Retinal pigment epithelial cell (primary cell): Measurements from ENCODE around the gene NEK3.
A peak's percentile ranks its signal among the peaks of the same experiment; 100 is the strongest.
"Not testable (repeated sequence)": the region's sequence is repeated elsewhere in the genome, so short reads cannot be mapped to it uniquely, and the experiment has no call there.

Source experiments
- DNase-seq: peaks from one replicate; pipeline ENCODE4 v3.0.0-alpha.2; 2010; ENCODE audit warnings: low read depth
- H3K4me3 ChIP-seq: 2 replicates; pipeline ENCODE4 v1.5.1; 2011; ENCODE audit warnings: mild to moderate bottlenecking, low read length, control low read depth, moderate library complexity
- TF ChIP-seq, protein P1 (sequence below): conservative IDR thresholded peaks from 2 replicates; pipeline ENCODE4 v1.5.1; 2011; ENCODE audit warnings: low read depth, low read length, control low read depth, inconsistent platforms

Gene NEK3

DNA sequence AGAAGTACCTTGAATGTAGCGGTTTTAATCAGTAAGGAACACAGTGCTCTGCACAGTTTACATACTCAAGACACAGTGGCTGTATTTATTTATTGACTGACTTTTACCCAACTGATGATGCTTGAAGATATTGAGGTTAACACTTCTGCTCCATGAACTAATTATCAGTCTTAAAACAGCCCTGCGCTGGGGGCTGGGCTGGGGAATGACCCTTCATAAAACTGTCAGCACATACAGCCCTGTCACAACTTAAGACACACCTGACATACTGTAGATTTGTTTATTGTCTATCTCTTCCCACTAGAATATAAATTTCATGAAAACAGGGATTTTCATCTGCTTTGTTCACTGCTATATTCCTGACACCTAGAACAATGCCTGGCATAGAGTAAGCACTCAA is 41.3 kb downstream of the NEK3 start:
- no peak for DNase-seq
- no peak overlapping the region for H3K4me3 ChIP-seq
- TF ChIP-seq, protein P1, sequence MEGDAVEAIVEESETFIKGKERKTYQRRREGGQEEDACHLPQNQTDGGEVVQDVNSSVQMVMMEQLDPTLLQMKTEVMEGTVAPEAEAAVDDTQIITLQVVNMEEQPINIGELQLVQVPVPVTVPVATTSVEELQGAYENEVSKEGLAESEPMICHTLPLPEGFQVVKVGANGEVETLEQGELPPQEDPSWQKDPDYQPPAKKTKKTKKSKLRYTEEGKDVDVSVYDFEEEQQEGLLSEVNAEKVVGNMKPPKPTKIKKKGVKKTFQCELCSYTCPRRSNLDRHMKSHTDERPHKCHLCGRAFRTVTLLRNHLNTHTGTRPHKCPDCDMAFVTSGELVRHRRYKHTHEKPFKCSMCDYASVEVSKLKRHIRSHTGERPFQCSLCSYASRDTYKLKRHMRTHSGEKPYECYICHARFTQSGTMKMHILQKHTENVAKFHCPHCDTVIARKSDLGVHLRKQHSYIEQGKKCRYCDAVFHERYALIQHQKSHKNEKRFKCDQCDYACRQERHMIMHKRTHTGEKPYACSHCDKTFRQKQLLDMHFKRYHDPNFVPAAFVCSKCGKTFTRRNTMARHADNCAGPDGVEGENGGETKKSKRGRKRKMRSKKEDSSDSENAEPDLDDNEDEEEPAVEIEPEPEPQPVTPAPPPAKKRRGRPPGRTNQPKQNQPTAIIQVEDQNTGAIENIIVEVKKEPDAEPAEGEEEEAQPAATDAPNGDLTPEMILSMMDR, result no peak

- TF ChIP-seq, protein P1, result no peak
- peak; percentile 22 for DNase-seq
- no peak overlapping the region for H3K4me3 ChIP-seq
These were observed 46.8 kb downstream of the NEK3 start for GRCh38 chr13:52112591-52112990.

GRCh38 chr13:52109116-52109670 is 50.2 kb downstream of the NEK3 start:
- no peak overlapping the region for H3K4me3 ChIP-seq
- no peak for DNase-seq
- TF ChIP-seq, protein P1, result no peak

DNA sequence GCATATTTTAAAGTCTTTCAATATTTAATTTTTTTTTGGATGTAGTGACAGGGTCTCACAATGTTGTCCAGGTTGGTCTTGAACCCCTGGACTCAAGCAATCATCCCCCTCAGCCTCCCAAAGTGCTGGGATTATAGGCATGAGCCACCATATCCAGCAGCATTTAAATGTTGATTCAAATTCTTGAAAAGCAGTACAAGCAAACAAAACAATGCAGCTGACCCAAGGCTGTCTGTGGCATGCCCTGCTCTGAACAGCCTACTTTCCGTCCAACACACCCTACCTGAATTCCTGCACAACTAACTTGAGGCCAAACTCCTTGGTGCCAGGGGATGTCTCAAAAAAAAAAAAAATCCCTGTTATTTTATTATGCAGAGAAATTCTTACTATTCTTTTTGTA is 53.6 kb downstream of the NEK3 start:
- no peak for DNase-seq
- TF ChIP-seq, protein P1, result no peak
- H3K4me3 ChIP-seq, result no peak overlapping the region

DNA sequence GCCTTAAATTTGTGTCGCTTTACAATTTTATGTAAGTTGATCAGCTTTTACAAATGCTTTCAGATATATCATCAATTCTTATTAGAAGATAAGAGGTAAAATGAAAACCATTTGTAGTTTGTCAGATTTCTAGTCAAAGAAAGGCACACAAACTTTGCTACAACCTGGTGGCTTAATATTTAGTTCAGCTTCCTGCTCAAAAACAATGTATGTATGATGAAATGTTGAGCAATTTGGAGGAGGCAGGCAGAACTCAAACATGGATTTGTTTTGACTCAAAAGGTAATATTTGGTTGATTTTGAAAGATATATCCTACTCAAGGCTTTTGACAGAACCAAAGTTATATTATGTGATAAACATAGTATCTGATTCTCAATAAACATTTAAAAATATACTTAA is 54.8 kb downstream of the NEK3 start:
- DNase-seq, result no peak
- TF ChIP-seq, protein P1, result no peak
- no peak overlapping the region for H3K4me3 ChIP-seq

GRCh38 chr13:52103386-52103785 is 56.0 kb downstream of the NEK3 start:
- no peak for DNase-seq
- TF ChIP-seq, protein P1, result no peak
- no peak overlapping the region for H3K4me3 ChIP-seq

DNA sequence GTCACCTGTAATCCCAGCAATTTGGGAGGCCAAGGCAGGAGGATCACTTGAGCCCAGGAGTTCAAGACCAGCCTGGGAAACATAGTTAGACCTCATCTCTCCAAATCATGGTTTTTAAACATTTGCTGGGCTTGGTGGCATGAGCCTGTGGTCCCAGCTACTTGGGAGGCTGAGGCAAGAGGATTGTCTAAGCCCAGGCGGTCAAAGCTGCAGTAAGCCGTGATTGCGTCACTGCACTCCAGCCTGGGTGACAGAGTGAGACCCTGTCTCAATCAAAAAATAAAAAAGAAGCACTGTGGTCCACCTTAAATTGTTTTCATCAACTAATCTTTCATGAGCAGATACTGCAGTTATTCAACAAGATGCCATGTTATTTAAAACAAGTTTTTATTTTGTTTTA is 57.0 kb downstream of the NEK3 start:
- not testable (repeated sequence) for DNase-seq, H3K4me3 ChIP-seq

GRCh38 chr13:52097197-52097596 is 62.2 kb downstream of the NEK3 start:
- TF ChIP-seq, protein P1, result no peak

More at GRCh38 chr13:52097197-52097596, 62.2 kb downstream of the NEK3 start:
- no peak for DNase-seq
- no peak overlapping the region for H3K4me3 ChIP-seq
